ENCODE measurements around the gene ABAT. TPM values are rescaled to one million over a fixed set of nuclear protein-coding genes. Genes with fewer than 3 reads are reported as not detected.
A peak's percentile ranks its signal among the peaks of the same experiment; 100 is the strongest.
"Not testable (repeated sequence)": the region's sequence is repeated elsewhere in the genome, so short reads cannot be mapped to it uniquely, and the experiment has no call there.

The ABAT gene
- polyA plus RNA-seq, 10 donors: 13.0 to 22.5 (median 18.6) TPM

DNA sequence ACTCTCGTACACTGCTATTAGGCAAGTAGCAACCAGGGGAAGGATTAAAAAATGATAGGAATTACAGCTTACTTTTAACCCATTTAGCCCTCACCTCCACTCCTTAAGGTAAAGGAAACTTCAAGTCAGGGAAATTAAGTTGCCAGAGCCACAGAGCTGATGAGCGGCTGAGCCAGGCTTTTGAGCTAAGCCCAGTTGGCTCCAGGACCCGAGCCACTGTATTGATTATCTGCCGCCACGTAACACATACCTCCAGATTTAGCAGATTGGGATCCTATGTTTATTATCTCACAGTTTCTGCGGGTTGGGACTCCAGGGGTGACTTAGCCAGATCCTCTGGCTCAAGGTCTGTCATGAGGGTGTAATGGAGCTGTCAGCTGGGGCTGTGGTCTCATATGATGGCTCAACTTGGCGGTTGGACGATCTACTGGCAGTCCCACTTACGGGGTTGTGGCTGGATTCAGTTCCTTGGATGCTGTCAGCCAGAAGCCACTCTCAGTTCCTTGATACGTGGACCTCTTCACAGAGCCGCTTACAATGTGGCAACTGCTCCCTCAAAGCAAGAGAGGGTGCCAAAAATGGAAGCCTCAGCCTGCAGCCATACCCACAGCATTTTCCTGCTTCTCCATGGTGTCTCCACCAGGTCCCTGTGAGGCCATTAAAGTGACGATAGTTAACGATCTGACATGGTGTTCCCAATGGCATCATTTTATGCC is 65.7 kb downstream of the ABAT start:
- DNase-seq: no peak

DNA sequence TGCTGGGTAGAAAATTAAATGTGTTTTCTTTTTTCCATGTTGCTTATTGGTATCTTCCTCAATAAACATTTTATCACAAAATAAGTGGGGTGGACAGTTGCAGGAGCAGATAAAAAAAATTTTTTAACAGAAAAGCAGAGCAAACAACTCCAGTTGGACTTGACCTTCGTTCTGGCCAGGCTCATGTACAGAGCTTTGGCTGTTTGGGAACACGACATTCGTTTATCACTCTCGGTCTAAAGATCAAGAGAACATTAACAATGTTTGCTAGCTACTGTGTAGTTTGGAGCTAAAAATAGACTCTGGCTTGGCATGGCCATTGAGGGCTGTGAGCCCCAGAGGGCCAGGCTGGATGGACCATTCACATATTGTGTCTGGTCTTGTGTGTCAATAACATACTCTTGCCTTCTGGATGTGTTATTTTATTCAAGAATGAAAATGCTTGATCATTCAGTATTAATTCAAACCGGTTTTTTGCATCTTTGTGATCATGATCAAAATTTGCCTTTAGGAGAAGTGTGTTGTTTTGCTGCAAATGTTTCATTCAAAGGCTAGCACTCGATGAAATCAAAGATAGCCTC is 66.4 kb downstream of the ABAT start:
- DNase-seq: no peak

DNA sequence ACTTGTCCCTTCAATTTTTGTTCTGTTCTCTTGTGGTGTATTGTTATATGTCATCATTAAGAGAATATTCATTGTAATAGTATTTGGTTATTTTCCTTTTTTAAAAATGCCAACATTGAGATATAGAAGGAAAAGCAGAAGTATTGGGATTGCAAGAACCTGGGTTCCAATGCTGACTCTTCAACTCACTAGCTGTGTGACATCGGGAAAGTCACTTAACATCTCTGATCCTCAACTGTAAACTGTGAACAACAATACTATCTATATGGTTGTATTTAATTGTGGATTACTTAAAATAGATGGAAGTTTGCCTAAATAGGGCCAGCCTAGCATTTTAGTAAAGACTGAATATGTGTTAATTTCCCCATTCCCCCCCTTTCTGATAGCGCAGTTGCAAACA is 67.2 kb downstream of the ABAT start:
- no peak for DNase-seq

DNA sequence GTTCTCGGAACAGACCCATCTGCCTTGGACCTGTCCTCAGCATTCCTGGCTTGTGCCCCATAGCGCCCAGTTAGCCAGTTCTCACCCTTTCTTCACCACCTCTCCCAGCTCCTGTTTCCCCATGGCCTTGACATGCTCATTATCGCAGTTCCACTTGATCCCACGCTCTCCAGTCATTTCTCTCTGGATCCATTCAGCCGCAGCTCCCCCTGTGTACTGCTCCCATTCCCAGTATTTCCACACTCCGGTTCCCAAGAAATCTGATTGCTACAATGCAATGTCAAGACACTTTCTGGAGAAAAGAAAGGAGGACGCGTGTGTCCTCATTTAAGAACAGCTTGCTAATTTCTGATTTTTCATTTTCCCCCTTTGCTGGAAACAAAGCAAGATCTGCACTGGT is 67.7 kb downstream of the ABAT start:
- DNase-seq: peak in 1 of 3 donors; percentile 55

DNA sequence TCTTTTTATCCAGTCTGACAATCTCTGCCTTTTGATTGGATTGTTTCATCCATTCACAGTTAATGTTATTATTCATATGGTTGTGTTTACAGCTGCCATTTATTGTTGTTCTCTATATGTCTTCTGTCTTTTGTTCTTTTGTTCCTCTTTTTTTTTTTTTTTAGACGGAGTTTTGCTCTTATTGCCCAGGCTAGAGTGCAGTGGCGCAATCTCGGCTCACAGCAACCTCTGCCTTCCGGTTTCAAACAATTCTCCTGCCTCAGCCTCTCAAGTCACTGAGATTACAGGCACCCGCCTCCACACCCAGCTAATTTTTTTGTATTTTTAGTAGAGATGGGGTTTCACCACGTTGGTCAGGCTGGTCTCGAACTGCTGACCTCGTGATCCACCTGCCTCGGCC is 74.5 kb downstream of the ABAT start:
- not testable (repeated sequence) for DNase-seq

DNA sequence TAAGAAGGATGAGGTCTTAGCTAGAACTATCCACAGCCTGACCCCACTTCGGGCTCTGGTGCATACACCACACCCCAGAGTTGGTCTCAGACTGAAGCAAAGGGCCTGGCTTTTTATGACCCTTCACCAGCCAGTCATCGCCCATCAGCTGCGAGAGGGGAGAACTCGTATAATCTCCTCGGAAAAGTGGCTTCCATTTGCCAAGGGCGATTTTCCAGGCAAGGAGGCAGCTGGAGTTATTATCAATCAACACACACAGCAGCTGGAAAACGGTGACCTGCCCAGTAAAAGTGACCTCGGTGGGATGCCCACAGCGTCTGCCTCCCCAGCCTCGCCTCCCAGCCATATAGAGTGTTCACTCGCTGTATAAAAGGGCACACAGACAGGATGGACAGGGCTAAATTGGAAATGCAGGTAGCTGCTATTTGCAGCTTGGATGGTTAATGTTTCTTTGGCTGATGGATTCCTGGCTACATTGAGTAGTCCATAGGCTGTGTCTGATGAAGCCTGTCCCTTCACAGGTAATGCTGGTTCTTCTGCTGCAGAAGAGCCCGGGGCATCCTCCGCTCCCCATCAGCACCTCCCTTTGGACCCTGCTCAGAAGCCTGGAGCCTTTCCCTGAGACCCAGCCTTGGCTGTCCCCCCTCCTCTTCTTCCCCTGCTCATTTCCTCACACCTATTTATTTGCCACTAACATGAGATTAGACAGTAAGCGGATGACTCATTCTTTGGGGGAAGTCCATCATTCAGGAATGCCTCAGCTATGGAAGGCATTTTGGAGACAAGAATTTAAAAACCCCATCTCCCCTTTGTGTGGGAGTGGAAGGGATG is 77.3 kb downstream of the ABAT start:
- peak in 1 of 3 donors; percentile 68 for DNase-seq

DNA sequence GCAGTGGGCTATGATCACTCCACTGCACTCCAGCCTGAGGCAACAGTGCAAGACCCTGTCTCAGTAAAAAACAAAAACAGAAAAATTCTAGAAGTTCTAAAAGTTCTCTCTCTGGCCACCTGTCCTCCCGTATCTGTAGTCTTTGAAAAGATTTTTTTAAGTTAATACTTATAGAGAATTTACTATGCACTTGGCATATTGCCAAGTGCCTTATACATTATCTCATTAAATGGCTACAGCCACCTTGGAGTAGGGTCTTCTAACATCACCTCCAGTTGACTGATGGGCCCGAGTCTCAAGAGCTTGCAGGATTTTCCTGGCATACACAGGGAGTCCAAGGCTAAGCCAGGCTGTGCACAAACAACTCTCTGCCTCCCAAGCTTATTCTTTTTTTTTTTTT is 78.3 kb downstream of the ABAT start:
- DNase-seq: no peak

DNA sequence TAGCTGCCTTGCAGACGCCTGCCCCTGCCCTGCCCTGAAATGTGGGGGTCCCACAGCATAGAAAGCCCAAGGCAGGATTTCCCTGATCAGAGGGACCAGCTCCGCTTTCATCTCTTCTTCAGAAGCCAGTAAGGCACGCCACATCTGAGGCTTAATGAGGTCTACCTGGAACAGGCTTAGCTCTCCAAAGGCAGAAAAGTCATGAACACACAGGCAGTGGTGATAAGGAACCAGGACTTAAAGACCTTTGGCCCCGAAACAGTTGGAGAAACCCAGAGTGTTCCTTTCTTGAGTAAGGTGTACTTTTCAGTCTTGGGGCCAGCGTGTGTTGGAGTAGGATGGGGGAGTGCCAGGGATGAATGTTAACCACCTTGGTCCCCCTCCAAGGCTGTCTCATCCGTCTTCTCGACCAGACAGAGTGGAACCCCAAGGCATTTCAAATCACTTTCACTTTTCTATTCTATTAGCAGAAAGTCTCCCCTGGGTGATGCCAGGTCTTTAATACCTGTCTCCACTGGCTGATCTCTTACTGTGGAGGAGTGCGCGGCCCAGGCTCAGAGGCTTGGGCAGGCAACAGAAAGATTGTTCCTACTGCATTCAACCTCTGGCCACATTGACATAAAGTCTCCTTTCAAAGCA is 79.1 kb downstream of the ABAT start:
- DNase-seq: no peak

DNA sequence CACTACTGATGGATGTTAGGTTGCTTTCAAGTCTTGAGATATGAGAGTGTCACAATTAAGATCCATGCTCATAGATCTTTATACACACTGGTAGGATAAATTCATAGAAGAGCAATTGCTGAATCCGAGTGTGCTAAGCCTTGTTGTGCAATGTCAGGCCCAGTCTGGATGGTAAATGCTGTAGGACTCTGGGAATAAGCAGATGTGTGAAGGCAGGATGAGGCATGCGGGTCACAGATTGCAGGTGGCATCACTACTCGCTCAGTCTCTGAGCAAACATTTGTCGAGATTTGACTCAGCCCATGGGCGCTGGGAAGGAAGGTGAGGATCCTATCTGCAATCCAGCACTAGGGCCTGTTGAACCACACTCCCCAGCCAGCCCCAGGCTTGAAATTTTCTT is 82.3 kb downstream of the ABAT start:
- DNase-seq: no peak

DNA sequence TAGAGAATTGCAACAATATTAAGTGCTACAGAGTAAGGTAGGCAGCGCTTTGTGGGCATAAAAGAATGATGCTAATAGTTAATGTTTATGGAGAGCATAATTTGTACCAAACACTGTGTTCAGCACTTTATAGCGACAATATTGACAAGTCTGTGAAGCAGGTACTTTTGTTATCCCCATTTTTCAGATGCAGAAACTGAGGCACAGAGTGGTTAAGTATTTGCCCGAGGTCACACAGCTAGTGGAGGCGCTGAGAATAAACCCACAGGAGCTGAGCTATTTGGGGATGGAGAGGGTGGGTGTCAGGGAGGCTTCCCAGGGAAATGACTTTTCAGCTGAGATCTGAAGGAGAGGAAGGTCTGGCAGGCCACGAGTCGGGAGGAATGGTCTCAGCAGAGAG is 83.6 kb downstream of the ABAT start:
- DNase-seq: no peak

DNA sequence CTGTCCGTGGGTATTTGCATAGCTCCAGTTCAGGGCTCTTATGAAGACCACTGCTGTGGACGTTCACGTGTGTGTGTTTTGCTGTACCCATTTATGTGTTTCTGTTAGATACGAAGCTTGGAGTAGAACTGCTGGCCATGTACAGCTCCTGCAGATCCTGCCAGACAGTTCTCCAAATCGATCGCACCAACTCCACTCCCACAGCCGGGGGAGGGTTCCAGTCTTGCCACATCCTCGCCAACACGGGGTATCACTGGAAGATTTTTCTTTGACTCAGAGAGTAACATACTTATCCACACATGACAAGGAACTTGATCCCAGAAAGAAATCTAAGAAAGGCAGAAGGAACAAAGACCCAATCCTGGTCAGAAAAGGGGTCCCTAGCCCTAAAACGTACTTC is 85.6 kb downstream of the ABAT start:
- no peak for DNase-seq

DNA sequence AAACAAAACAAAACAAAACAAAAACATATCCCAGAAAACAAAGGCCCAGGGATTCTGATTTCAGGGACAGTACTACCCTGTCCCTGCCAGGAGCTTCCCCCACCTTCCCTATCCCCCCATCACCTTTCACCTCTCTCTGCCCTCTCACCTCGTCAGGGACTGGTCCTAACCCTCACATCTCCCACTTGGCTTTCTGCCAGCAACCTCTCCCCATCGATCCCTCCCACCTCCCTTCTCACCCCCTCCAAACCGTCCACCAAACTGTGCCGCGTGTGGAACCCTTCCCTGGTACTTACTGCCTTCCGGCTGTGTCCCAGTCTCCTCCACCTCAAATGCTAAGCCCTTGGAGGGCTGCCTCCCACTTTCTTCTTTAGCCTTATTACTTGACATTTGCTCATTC is 86.7 kb downstream of the ABAT start:
- no peak for DNase-seq

DNA sequence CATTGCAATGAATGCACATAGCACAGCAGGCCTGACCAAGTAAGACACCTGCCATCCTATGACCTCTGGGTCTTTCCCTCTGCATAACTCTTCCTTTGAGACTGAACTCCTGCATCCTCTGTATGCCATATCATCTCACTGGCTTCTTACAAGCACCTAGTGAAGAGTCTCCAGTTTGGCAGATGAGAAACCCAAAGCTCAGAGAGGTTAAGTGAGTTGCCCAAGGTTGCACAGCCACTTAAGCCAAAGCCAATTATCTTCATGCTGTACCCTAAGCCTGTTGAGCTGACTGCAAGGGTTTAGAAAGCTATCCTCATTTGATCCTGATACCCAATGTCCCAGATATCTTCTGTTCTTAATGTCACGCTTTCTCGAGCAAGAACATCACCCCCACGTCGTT is 87.8 kb downstream of the ABAT start:
- DNase-seq: no peak

DNA sequence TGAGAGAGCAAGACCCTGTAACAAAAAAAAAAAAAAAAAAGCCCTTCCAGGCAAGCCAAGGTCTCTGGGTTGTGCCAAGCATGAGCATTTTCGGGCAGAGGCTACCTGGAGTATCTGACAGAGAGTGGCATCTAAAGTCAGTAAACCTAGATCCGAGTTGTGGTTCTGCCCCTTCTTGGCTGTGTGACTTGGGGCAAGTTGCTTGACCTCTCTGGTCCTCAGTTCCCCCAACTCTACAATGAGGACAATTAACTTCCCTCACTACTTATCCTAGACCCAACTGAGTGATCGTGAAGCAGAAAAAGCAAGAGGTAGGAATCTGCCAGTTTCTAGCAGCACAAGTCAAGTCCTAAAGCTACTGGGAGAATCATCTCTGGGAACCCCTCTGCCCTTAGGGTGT is 88.7 kb downstream of the ABAT start:
- no peak for DNase-seq

DNA sequence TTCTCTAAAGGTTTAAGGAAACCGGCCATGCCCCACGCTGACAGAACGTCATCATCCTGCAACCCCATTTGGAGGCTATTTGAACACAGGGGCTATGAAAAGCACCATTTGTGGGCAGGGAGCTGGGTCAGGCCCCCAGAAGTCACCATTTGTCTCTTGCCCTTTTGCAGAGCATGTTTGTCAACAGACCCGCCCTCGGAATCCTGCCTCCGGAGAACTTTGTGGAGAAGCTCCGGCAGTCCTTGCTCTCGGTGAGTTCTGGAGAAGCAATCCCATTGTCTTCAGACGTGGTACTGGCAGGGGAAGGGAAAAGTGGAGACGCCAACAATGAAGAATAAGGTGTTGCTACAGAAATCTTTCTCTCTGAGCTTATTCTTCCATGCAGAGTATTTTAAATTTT is 89.5 kb downstream of the ABAT start:
- DNase-seq: no peak

DNA sequence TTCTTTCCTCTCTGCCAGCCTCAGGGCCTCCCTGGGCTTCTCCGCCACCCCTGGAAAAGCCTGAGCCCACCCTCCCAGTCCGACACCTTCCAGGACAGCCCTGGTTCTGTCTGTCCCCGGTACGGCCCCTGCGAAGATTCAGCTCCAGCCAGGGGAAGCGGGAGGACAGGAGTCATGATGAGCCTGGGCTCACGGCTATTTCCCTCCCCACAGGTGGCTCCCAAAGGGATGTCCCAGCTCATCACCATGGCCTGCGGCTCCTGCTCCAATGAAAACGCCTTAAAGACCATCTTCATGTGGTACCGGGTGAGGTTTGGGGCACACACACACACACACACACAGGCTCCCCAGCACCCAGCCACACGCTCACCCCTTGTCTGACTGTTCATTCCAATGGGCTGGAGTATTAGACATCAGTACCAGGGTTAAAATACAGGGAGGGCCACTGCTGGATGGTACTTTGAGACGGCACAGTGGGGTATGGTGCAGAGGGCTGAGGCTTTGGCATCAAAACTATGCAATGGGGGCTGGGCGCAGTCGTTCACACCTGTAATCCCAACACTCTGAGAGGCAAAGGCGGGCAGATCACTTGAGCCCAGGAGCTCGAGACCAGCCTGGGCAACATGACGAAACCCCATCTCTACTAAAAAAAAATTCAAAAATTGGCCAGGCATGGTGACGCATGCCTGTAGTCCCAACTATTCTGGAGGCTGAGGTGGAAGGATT is 90.3 kb downstream of the ABAT start:
- no peak for DNase-seq

DNA sequence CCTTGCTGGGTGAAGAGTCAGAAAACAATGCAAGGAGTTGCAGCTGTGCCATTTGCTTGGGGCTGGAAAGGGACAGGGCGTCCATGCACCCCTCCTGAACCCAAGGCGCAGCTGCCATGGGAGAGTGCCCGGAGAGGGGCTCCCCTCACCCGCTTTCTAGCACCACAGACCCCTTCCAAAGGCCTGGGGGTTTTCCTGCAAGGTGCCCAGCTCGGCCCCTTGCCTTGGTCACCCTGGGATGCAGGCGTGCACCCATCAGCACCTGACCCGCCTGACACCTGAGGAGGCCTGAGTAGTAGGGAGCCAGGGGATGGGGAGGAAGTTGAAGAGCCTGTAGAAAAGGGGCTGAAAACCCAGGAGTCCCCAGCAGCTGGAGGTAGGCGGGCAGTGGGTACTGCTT is 92.8 kb downstream of the ABAT start:
- no peak for DNase-seq

DNA sequence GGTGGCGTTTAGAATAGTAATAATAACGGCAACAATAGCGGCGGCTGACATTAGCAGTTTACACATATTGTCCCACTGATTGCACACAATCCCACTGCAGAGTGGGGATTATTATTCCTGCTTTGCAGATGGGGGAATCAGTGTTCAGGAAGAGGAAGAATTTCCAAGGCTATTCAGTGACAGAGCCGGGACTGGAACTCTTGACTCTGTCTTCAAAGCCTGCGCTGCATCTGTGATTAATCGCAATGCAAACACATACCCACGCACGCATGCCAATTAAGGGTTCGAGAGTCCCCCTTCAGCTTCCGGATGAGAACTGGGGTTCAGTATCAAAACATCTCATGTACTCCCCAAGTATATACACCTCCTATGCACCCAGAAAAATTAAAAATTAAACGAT is 93.9 kb downstream of the ABAT start:
- no peak for DNase-seq

DNA sequence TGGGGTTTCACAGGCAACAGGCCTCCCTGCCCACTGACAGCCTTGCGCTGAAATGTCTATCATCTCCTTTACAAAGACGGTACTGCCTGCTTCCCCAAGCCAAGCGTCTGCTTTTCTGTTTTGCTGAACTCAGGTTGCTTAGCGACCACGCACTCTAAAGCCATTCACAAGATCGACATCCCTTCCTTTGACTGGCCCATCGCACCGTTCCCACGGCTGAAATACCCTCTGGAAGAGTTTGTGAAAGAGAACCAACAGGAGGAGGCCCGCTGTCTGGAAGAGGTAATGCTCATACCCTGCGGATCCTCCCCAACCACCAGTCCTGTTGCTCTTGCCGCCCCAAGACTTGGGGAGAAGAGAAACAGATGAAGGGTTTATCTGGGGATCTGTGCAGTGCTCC is 94.3 kb downstream of the ABAT start:
- no peak for DNase-seq

DNA sequence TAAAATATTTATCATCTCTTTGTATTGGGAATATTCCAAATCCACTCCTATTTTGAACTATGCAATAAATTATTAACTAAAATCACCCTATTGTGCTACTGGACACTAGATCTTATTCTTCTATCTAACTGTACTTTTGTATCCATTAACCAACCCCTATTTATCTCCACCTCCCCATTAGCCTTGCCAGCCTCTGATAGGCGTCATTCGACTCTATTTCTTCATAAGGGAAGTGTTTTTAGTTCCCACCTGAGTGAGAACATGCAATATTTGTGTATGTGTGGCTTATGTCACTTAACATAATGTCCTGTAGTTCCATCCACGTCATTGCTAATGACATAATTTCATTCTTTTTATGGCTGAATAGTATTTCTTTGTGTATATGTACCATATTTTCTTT is 99.1 kb downstream of the ABAT start:
- DNase-seq: no peak

DNA sequence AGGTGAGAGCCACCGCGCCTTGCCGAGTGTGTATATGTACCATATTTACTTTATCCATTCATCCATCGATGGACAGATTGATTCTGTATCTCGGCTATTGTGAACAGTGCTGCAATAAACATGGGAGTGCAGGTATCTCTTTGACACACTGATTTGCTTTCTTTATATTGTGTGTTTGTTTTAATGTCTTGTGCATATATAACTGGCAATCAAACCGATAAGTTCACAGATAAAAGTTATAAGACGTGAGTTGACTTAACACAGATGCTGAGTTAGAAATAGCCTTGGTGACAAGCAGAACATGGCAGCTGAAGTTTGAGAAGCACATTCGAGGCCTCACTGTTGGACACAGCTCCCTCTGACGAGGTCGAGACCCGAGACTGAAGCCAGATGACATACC is 99.8 kb downstream of the ABAT start:
- DNase-seq: no peak

DNA sequence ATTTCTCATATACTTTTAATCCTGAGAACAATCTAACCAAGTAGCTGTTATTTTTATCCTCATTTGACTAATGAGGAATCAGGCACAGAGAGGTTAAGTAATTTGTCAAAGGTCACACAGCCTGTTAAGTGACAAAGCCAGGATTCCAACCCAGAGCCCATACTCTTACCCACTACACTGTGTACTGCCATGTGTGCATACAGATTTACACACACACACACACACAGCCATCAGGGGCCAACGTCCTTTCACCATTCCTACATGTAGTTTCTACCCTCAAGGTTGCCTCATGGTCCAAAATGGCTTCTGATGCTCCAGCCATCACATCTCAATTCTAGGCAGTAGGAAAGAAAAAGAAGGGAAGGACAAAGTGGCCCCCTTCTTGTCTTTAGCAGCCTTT is 100.9 kb downstream of the ABAT start:
- DNase-seq: no peak

Measured in muscle of back (tissue), 11 donors.